ENCODE results near the gene IL1F10. TPM values are rescaled to one million over a fixed set of nuclear protein-coding genes. Genes with fewer than 3 reads are reported as not detected.

The IL1F10 gene
- total RNA-seq, 1 donor from 2014 or later, result not detected

- Histone ChIP-seq H3K27me3 (ENCODE audit: insufficient read depth, low read length) (peaks cover 16% of the 10 kb centered on the region), H4K20me1 (ENCODE audit: insufficient read depth, low read length) (no peaks in the 10 kb centered on the region), H3K79me2 (ENCODE audit: insufficient read depth, low read length) (no peaks in the 10 kb centered on the region), H2AFZ (ENCODE audit: low read depth, low read length) (no peak overlapping the region), H3K36me3 (ENCODE audit: insufficient read depth, low read length) (no peaks in the 10 kb centered on the region), H3K4me3 (ENCODE audit: insufficient read depth, low read depth, low read length) (no peak overlapping the region), H3K4me1 (ENCODE audit: insufficient read depth, low read length) (no peaks in the 10 kb centered on the region), H3K27ac (ENCODE audit: low read depth, low read length) (no peak overlapping the region), H3K9me3 (ENCODE audit: insufficient read depth, low read depth, low read length) (no peaks in the 10 kb centered on the region), H3K9ac (ENCODE audit: low read length) (no peak overlapping the region), H3K4me2 (ENCODE audit: low read length) (no peak overlapping the region)
- DNase-seq (ENCODE audit: low read depth) (no peak), FAIRE-seq (no peak)
- H3K4me3 Mint-ChIP-seq (ENCODE audit: unreplicated experiment), result no peak overlapping the region
- H3K4me1 Mint-ChIP-seq (ENCODE audit: low read depth, unreplicated experiment), result no peaks in the 10 kb centered on the region
- TF ChIP-seq CTCF (IDR thresholded peaks at IDR 0.05; ENCODE audit: insufficient read depth, low read depth, low read length), result no peak
- TF ChIP-seq EZH2 (IDR thresholded peaks at IDR 0.05; ENCODE audit: insufficient read depth, low read length), result no peak
- H3K27ac Mint-ChIP-seq (ENCODE audit: unreplicated experiment), result no peak overlapping the region
- H3K27me3 Mint-ChIP-seq (ENCODE audit: low read depth, unreplicated experiment), result peaks cover 12% of the 10 kb centered on the region
- peaks cover 2% of the 10 kb centered on the region for H3K9me3 Mint-ChIP-seq (ENCODE audit: unreplicated experiment)
- H3K36me3 Mint-ChIP-seq (ENCODE audit: low read depth, unreplicated experiment), result no peaks in the 10 kb centered on the region
These were observed 28.1 kb upstream of the IL1F10 start for GRCh38 chr2:113039719-113040118.

GRCh38 chr2:113041871-113042270, 25.9 kb upstream of the IL1F10 start:
- H3K27ac Mint-ChIP-seq (ENCODE audit: unreplicated experiment), result no peak overlapping the region
- no peak overlapping the region for H3K9ac ChIP-seq (ENCODE audit: low read length)
- no peak overlapping the region for H3K4me3 ChIP-seq (ENCODE audit: insufficient read depth, low read depth, low read length)
- H4K20me1 ChIP-seq (ENCODE audit: insufficient read depth, low read length), result no peaks in the 10 kb centered on the region
- no peak overlapping the region for H2AFZ ChIP-seq (ENCODE audit: low read depth, low read length)
- no peak overlapping the region for H3K27ac ChIP-seq (ENCODE audit: low read depth, low read length)
- no peak overlapping the region for H3K4me3 Mint-ChIP-seq (ENCODE audit: unreplicated experiment)
- DNase-seq (ENCODE audit: low read depth) (no peak), FAIRE-seq (no peak)
- no peak overlapping the region for H3K4me2 ChIP-seq (ENCODE audit: low read length)
- H3K4me1 ChIP-seq (ENCODE audit: insufficient read depth, low read length), result no peaks in the 10 kb centered on the region
- peaks cover 3% of the 10 kb centered on the region for H3K9me3 Mint-ChIP-seq (ENCODE audit: unreplicated experiment)
- H3K36me3 ChIP-seq (ENCODE audit: insufficient read depth, low read length), result no peaks in the 10 kb centered on the region
- no peaks in the 10 kb centered on the region for H3K9me3 ChIP-seq (ENCODE audit: insufficient read depth, low read depth, low read length)
- H3K79me2 ChIP-seq (ENCODE audit: insufficient read depth, low read length), result no peaks in the 10 kb centered on the region
- peaks cover 10% of the 10 kb centered on the region for H3K27me3 Mint-ChIP-seq (ENCODE audit: low read depth, unreplicated experiment)
- peaks cover 13% of the 10 kb centered on the region for H3K27me3 ChIP-seq (ENCODE audit: insufficient read depth, low read length)
- H3K36me3 Mint-ChIP-seq (ENCODE audit: low read depth, unreplicated experiment), result no peaks in the 10 kb centered on the region
- H3K4me1 Mint-ChIP-seq (ENCODE audit: low read depth, unreplicated experiment), result no peaks in the 10 kb centered on the region
- TF ChIP-seq EZH2 (IDR thresholded peaks at IDR 0.05; ENCODE audit: insufficient read depth, low read length) (no peak), CTCF (IDR thresholded peaks at IDR 0.05; ENCODE audit: insufficient read depth, low read depth, low read length) (no peak)

GRCh38 chr2:113046465-113046864, 21.3 kb upstream of the IL1F10 start:
- Histone ChIP-seq H4K20me1 (ENCODE audit: insufficient read depth, low read length) (no peaks in the 10 kb centered on the region), H3K4me3 (ENCODE audit: insufficient read depth, low read depth, low read length) (no peak overlapping the region), H3K27ac (ENCODE audit: low read depth, low read length) (no peak overlapping the region), H3K79me2 (ENCODE audit: insufficient read depth, low read length) (no peaks in the 10 kb centered on the region), H3K9ac (ENCODE audit: low read length) (no peak overlapping the region), H3K4me2 (ENCODE audit: low read length) (no peak overlapping the region), H3K36me3 (ENCODE audit: insufficient read depth, low read length) (no peaks in the 10 kb centered on the region), H3K9me3 (ENCODE audit: insufficient read depth, low read depth, low read length) (no peaks in the 10 kb centered on the region), H2AFZ (ENCODE audit: low read depth, low read length) (no peak overlapping the region), H3K4me1 (ENCODE audit: insufficient read depth, low read length) (no peaks in the 10 kb centered on the region), H3K27me3 (ENCODE audit: insufficient read depth, low read length) (no peaks in the 10 kb centered on the region)
- no peaks in the 10 kb centered on the region for H3K36me3 Mint-ChIP-seq (ENCODE audit: low read depth, unreplicated experiment)
- H3K4me1 Mint-ChIP-seq (ENCODE audit: low read depth, unreplicated experiment), result no peaks in the 10 kb centered on the region
- FAIRE-seq (no peak), DNase-seq (ENCODE audit: low read depth) (no peak)
- no peak for TF ChIP-seq EZH2 (IDR thresholded peaks at IDR 0.05; ENCODE audit: insufficient read depth, low read length)
- TF ChIP-seq CTCF (IDR thresholded peaks at IDR 0.05; ENCODE audit: insufficient read depth, low read depth, low read length), result no peak
- peaks cover 3% of the 10 kb centered on the region for H3K9me3 Mint-ChIP-seq (ENCODE audit: unreplicated experiment)
- no peak overlapping the region for H3K4me3 Mint-ChIP-seq (ENCODE audit: unreplicated experiment)
- H3K27ac Mint-ChIP-seq (ENCODE audit: unreplicated experiment), result no peak overlapping the region
- H3K27me3 Mint-ChIP-seq (ENCODE audit: low read depth, unreplicated experiment), result peaks cover 5% of the 10 kb centered on the region
